Heart right ventricle (tissue), 16 donors: ENCODE measurements around the gene MAP4K4. TPM values are rescaled to one million over a fixed set of nuclear protein-coding genes. Genes with fewer than 3 reads are reported as not detected.

Experiments
- ATAC-seq, 8 donors: fragments of 200-7000 bp; cut with Tn5 transposase; one replicate each; pipeline ENCODE4 v1.9.1; 2020; ENCODE audit warnings: mild to moderate bottlenecking in 8 of 8, moderate library complexity in 8 of 8, moderate number of reproducible peaks in 1 of 8
- DNase-seq, 2 donors: peaks; one replicate each; pipeline ENCODE4 v3.0.0-alpha.2; 2020
- H3K27ac ChIP-seq, 10 donors: fragments of 200-600 bp; sonication (generic) in 2 of 10; one replicate each; pipeline versions ENCODE4 v1.5.0 to v1.8.0; 2020 to 2022; ENCODE audit warnings: mild to moderate bottlenecking in 3 of 10
- H3K27me3 ChIP-seq, 7 donors: fragments of 200-600 bp; one replicate each; pipeline ENCODE4 v1.8.0; 2021 to 2022; ENCODE audit warnings: mild to moderate bottlenecking in 2 of 7
- H3K36me3 ChIP-seq, 9 donors: fragments of 200-600 bp; sonication (generic) in 1 of 9; one replicate each; pipeline versions ENCODE4 v1.5.0 to v1.8.0; 2020 to 2022; ENCODE audit warnings: mild to moderate bottlenecking in 2 of 9
- H3K4me1 ChIP-seq, 9 donors: fragments of 200-600 bp; sonication (generic) in 1 of 9; one replicate each; pipeline versions ENCODE4 v1.5.0 to v1.8.0; 2020 to 2022; ENCODE audit warnings: mild to moderate bottlenecking in 4 of 9
- H3K4me3 ChIP-seq, 10 donors: fragments of 200-600 bp; sonication (generic) in 2 of 10; one replicate each; pipeline versions ENCODE4 v1.5.0 to v1.8.0; 2020 to 2022; ENCODE audit warnings: mild to moderate bottlenecking in 7 of 10, moderate library complexity in 2 of 10
- H3K9me3 ChIP-seq, 11 donors: fragments of 200-600 bp in 10 of 11; sonication (generic) in 2 of 11; one replicate each; pipeline versions ENCODE4 v1.5.0 to v1.8.0; 2013 to 2022; ENCODE audit warnings: mild to moderate bottlenecking in 2 of 11, control low read depth in 1 of 11, moderate library complexity in 1 of 11
- WGBS, 2 donors: extraction: QIAGEN DNeasy Blood & Tissue Kit; methylation state at CpG; one replicate each; pipeline ENCODE4 v1.1.7; 2013; ENCODE audit warnings: inconsistent platforms in 1 of 2; 5-methylcytosine and 5-hydroxymethylcytosine counted together
- intact Hi-C, 10 donors: fragments of 100-400 bp; cut with DNase I; formaldehyde crosslinking; loops; one replicate each; pipeline versions ENCODE4 v1.11.1 to v1.14.2; 2022
- polyA plus RNA-seq, 2 donors: library from polyadenylated mRNA; stranded (reverse); fragments of 200-250 nt; gene quantifications; one replicate each; pipeline ENCODE4 v1.2.3, GENCODE V29; 2013
- total RNA-seq, 10 donors: library from RNA; stranded (reverse); fragmentation: NEBNext Ultra II Directional in 3 of 10; extraction: Animal tissue kit (Norgen Biotek cat#: 25700) in 3 of 10; gene quantifications; one replicate each; pipeline versions ENCODE4 v1.2.1 to v1.2.4, GENCODE V29; 2021 to 2023
- TF ChIP-seq, protein P1 (sequence below), 9 donors: fragments of 200-600 bp; sonication (generic) in 2 of 9; IDR thresholded peaks; one replicate each; pipeline versions ENCODE4 v1.5.0 to v1.8.0; 2021 to 2022; ENCODE audit warnings: antibody characterized with exemption in 9 of 9, mild to moderate bottlenecking in 5 of 9, moderate library complexity in 1 of 9
- donor health status: Arrhythmogenic right ventricular cardiomyopathy.
- donor health status: ischemic (EF 13 %, LVEDD 7.1; RV severe dilation, severe dysfunction).
- donor health status: healthy with polysubstance abuse.
- donor health status: DM: no; HTN: yes; CAD: no.
- donor health status: DM: no; HTN: no; CAD: no.
- donor health status: ischemic (EF 25% LVEDD 6.9; RV normal size, moderate dysfunction).
- donor health status: ischemic (EF 25% LVEDD 5.7; RV mildly dilated, moderate dysfunction).
- donor health status: healthy.
- donor health status: DM: yes; HTN: yes; CAD: no.
- donor health status: Ischemic cardiomyopathy.
- donor health status: ischemic (EF 35%, LVEDD 5.7; RV mildly dilated, moderate dysfunction).
- donor health status: nonischemic (EF 11% LVEDD 7.7; RV severe dilation, severe dysfunction).
- donor health status: DM: yes; HTN: yes; CAD: no.
- donor health status: PGD.
- donor health status: ischemic (EF 29% LVEDD 5.4; RV normal size, mild dysfunction).
- donor health status: nonischemic (EF 23%, LVEDD 6.1; RV moderate dilation, normal function).

The MAP4K4 gene
- total and polyA plus RNA-seq, 12 donors = 44.3 to 116 (median 86.1) TPM

DNA sequence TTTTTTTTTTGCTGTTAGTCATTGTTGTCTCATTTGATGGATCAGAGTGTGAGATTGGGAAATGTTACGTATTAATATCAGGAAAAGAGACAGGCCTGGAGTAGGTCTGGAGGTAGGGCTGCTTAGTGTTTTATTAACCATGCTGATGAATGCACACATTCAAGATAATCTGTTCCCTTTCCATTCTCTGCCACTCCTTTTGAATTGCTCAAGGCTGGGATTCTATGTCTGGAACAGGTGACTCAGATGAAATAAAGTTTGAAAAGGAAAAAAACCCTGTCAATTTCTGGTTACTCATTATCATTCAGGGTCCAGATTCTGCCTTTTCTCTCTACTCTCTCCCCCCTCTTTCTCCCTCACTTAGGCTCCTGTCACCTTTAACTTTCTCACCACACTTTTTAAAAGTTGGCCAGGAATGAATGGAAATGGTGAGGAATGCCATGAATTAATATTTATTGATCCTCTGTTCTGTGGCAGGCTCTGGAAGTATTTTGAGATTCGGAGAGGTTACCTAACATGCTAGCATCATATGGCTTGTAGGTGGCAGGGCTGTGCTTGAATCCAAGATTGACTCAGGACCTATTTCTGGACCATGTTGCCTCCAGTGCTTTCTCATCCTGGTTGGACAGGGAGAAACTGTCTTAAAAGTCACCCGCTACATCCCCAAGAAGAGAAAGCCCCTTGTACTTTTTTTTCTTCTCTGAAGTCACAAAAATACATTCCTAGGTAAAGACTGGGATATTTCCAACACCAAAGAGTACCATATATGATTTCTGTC lies 40.2 kb downstream of the MAP4K4 start:
- intact Hi-C loops = no loop called here
- no peaks in the 10 kb centered on the region for H3K36me3 ChIP-seq
- TF ChIP-seq, protein P1, sequence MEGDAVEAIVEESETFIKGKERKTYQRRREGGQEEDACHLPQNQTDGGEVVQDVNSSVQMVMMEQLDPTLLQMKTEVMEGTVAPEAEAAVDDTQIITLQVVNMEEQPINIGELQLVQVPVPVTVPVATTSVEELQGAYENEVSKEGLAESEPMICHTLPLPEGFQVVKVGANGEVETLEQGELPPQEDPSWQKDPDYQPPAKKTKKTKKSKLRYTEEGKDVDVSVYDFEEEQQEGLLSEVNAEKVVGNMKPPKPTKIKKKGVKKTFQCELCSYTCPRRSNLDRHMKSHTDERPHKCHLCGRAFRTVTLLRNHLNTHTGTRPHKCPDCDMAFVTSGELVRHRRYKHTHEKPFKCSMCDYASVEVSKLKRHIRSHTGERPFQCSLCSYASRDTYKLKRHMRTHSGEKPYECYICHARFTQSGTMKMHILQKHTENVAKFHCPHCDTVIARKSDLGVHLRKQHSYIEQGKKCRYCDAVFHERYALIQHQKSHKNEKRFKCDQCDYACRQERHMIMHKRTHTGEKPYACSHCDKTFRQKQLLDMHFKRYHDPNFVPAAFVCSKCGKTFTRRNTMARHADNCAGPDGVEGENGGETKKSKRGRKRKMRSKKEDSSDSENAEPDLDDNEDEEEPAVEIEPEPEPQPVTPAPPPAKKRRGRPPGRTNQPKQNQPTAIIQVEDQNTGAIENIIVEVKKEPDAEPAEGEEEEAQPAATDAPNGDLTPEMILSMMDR (IDR thresholded peaks at IDR 0.05) = no peak
- no peaks in the 10 kb centered on the region for H3K27me3 ChIP-seq
- DNase-seq (no peak), ATAC-seq (peak in 3 of 8 donors; percentile 41 to 69 (median 53))
- H3K27ac ChIP-seq = peak overlapping the region in 8 of 10 donors; percentile 9 to 72 (median 54)
- no peak overlapping the region for H3K4me3 ChIP-seq
- 65 to 73% methylated on average over 3 of the region's 3 CpGs for WGBS, 2 donors
- H3K9me3 ChIP-seq = no peaks in the 10 kb centered on the region
- peaks cover 36 to 96% (median 89%) of the 10 kb centered on the region in 9 donors for H3K4me1 ChIP-seq

DNA sequence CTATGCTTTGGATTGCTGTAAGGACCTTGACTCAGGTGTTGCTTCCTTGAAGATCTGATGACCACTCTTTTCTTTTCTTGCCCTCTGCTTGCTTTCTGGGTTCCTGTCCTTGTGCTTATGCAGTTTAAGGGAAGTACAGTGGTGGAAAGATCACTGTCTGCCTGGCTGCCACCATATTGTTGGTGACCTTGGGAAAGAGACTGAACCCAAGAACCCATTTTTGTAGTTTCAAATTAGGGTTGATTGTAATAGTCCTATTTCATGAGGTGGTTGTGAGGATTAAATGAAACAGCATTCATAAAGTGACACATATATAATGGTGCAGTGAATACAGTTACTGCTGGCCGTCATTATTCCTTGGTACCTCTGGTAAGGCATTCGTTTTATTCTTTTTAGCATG lies 41.1 kb downstream of the MAP4K4 start:
- Histone ChIP-seq H3K27ac (peak overlapping the region in 8 of 10 donors; percentile 9 to 72 (median 49)), H3K27me3 (no peaks in the 10 kb centered on the region), H3K36me3 (no peaks in the 10 kb centered on the region), H3K4me3 (no peak overlapping the region), H3K9me3 (no peaks in the 10 kb centered on the region), H3K4me1 (peaks cover 28 to 96% (median 89%) of the 10 kb centered on the region in 9 donors)
- TF ChIP-seq, protein P1 (IDR thresholded peaks at IDR 0.05) = no peak
- ATAC-seq (no peak), DNase-seq (no peak)
- intact Hi-C loops = no loop called here
- WGBS, 2 donors = 91 to 92% methylated on average over 2 of the region's 2 CpGs

DNA sequence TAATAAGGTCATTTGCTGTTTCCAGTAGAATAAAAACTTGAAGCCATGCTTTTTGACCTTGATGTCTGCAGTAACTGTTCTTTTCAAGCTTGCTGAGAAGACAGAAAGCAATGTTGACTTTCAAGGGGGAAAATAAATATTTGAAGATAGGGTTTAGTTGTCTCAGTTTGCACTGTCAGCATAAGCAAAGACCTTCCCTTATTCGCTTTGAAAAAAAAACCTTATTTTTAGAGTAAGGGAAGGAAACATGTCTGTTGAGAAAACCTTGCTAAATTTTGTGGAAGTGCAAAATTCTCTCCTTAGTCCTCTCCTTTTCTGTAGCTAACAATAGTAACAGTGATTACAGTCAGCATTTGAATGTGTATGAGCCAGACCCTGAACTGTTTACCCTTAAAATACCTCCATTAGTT lies 43.1 kb downstream of the MAP4K4 start:
- Histone ChIP-seq H3K27me3 (no peaks in the 10 kb centered on the region), H3K27ac (peak overlapping the region in 6 of 10 donors; percentile 5 to 42 (median 19)), H3K4me1 (peaks cover 21 to 96% (median 88%) of the 10 kb centered on the region in 9 donors), H3K4me3 (no peak overlapping the region), H3K36me3 (no peaks in the 10 kb centered on the region), H3K9me3 (no peaks in the 10 kb centered on the region)
- intact Hi-C loops = loop anchor here in 1 of 10 donors (5.0 kb wide), 1 partner anchor 33 kb away; no protein-coding TSS in a partner anchor
- TF ChIP-seq, protein P1 (IDR thresholded peaks at IDR 0.05) = no peak
- ATAC-seq (no peak), DNase-seq (no peak)
- 67 to 70% methylated on average over 1 of the region's 1 CpG for WGBS, 2 donors

DNA sequence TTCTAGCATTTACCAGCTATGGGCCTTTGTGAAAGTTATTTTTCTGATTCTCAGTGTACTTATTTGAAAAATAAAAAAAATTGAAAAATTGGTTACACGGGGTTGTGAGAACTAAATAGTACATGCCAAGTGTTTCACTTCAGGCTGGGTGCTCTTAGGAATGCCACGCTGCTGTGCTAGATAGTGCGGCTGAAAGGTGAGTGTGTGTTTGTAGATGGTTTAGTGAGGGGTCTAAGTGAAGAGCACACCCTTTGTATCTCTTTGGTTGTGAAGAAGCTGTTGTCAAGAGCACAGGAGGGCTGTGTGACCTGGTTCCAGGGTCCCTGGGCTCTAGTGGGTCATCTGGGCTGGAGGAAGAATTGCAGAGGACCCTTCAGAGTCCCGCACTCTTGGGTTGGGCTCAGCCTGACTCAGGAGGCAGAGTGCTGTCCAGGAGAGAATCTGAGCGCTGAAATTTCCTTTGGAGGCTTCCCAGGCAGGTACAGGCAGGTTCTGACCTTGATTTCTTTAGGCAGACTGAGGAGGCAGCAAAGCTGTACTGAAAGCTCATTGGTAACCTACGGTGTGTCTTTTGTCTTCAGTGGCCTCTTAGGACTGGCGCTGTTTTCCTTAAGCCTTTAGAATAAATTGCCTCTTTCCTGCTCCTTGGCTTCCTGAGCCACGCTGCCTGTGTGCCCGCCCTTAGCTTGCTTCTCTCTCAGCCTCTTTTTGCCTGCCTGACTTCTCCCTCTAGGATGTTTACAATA lies 44.4 kb downstream of the MAP4K4 start:
- H3K36me3 ChIP-seq = no peaks in the 10 kb centered on the region
- H3K9me3 ChIP-seq = no peaks in the 10 kb centered on the region
- peak in 6 of 8 donors; percentile 23 to 46 (median 40) for ATAC-seq
- WGBS, 2 donors = 35 to 39% methylated on average over 9 of the region's 9 CpGs
- TF ChIP-seq, protein P1 (IDR thresholded peaks at IDR 0.05) = no peak
- H3K27me3 ChIP-seq = no peaks in the 10 kb centered on the region
- peaks cover 19 to 96% (median 85%) of the 10 kb centered on the region in 9 donors for H3K4me1 ChIP-seq
- H3K27ac ChIP-seq = peak overlapping the region in 8 of 10 donors; percentile 47 to 71 (median 66)
- intact Hi-C loops = loop anchor here in 1 of 10 donors (5.0 kb wide), 1 partner anchor 35 kb away; no protein-coding TSS in a partner anchor
- no peak for DNase-seq
- H3K4me3 ChIP-seq = peak overlapping the region in 1 of 10 donors; percentile 12
